H1 (cell line): ENCODE results near the gene STXBP2. TPM values are rescaled to one million over a fixed set of nuclear protein-coding genes. Genes with fewer than 3 reads are reported as not detected.

Source experiments
- CTCF ChIA-PET: fragments of 300-600 bp; sonication (Branson Sonifier 250); formaldehyde crosslinking; loops from one replicate; lab custom pipeline; 2021; ENCODE audit not compliant: partially characterized antibody; lab: Charles Lee
- POLR2A ChIA-PET: fragments of 300-600 bp; sonication (Branson Sonifier 250); formaldehyde crosslinking; loops from one replicate; lab custom pipeline; 2021; ENCODE audit warnings: inconsistent platforms; ENCODE audit not compliant: partially characterized antibody; lab: Charles Lee
- DNase-seq, 2 experiments: peaks; one replicate each; pipeline versions ENCODE4 v3.0.0 to v3.0.0-alpha.2; 2010 to 2022; ENCODE audit warnings: low spot score in 2 of 2, low read depth in 1 of 2, mixed read lengths in 1 of 2
- FAIRE-seq: peaks from 2 replicates; lab custom pipeline; 2011; peaks lifted over from hg19 to GRCh38; lab: Jason Lieb, UNC
- H2AFZ ChIP-seq: 2 replicates; pipeline ENCODE4 v1.8.1; 2012; ENCODE audit warnings: low read length, inconsistent platforms
- H2AK5ac ChIP-seq: 2 replicates; pipeline ENCODE4 v1.6.1; 2013; ENCODE audit warnings: low read depth, low read length
- H2BK120ac ChIP-seq: replicated peaks from 2 replicates; pipeline ENCODE3; 2013; ENCODE audit warnings: low read depth, low read length, inconsistent platforms
- H2BK12ac ChIP-seq: 2 replicates; pipeline ENCODE4 v1.6.1; 2013; ENCODE audit warnings: low read depth, low read length
- H2BK15ac ChIP-seq: 2 replicates; pipeline ENCODE4 v1.6.1; 2013; ENCODE audit warnings: low read length
- H2BK20ac ChIP-seq: 2 replicates; pipeline ENCODE4 v1.6.1; 2013; ENCODE audit warnings: low read length
- H2BK5ac ChIP-seq: 2 replicates; pipeline ENCODE4 v1.6.1; 2013; ENCODE audit warnings: low read depth, low read length
- H3K14ac ChIP-seq: 2 replicates; pipeline ENCODE4 v1.6.1; 2013; ENCODE audit warnings: inconsistent platforms; ENCODE audit not compliant: insufficient read length
- H3K18ac ChIP-seq: 2 replicates; pipeline ENCODE4 v1.6.1; 2013; ENCODE audit warnings: low read length; ENCODE audit errors: extremely low read depth
- H3K23ac ChIP-seq: 2 replicates; pipeline ENCODE4 v1.6.1; 2013; ENCODE audit warnings: inconsistent platforms; ENCODE audit not compliant: insufficient read length
- H3K23me2 ChIP-seq: 2 replicates; pipeline ENCODE4 v1.6.1; 2013; ENCODE audit warnings: low read depth, low read length
- H3K27ac ChIP-seq: 2 replicates; pipeline ENCODE4 v1.6.1; 2011; ENCODE audit warnings: low read depth, low read length, inconsistent platforms
- H3K27me3 ChIP-seq, 4 experiments: replicated peaks in 1 of 4; 1 replicate in 1 of 4; 2 replicates in 3 of 4; pipeline versions ENCODE4 v1.6.1 to v1.8.1; 2011 to 2013; ENCODE audit warnings: low read length in 3 of 4, mild to moderate bottlenecking in 3 of 4, inconsistent platforms in 2 of 4, mixed read lengths in 2 of 4, moderate library complexity in 1 of 4; ENCODE audit not compliant: control insufficient read depth in 3 of 4, insufficient read depth in 3 of 4; ENCODE audit errors: extremely low read depth in 1 of 4
- H3K36me3 ChIP-seq, 4 experiments: 2 replicates each; pipeline versions ENCODE4 v1.6.1 to v1.8.1; 2011 to 2013; ENCODE audit warnings: mild to moderate bottlenecking in 4 of 4, low read length in 3 of 4, moderate library complexity in 2 of 4, control low read depth in 1 of 4, inconsistent platforms in 1 of 4; ENCODE audit not compliant: insufficient read depth in 4 of 4, control insufficient read depth in 2 of 4
- H3K4ac ChIP-seq: replicated peaks from 2 replicates; pipeline ENCODE3; 2013; ENCODE audit warnings: low read length, low read depth, mixed read lengths, inconsistent platforms; ENCODE audit not compliant: insufficient read length
- H3K4me1 ChIP-seq, 4 experiments: replicated peaks in 1 of 4; 1 replicate in 1 of 4; 2 replicates in 3 of 4; pipeline versions ENCODE4 v1.6.1 to v1.8.1; 2011 to 2013; ENCODE audit warnings: low read length in 3 of 4, inconsistent platforms in 2 of 4, mixed read lengths in 1 of 4; ENCODE audit not compliant: insufficient read depth in 4 of 4, control insufficient read depth in 3 of 4
- H3K4me2 ChIP-seq, 2 experiments: 2 replicates each; pipeline versions ENCODE4 v1.6.1 to v1.8.1; 2011 to 2013; ENCODE audit warnings: low read depth in 2 of 2, low read length in 2 of 2, control low read depth in 1 of 2, inconsistent platforms in 1 of 2, mild to moderate bottlenecking in 1 of 2; ENCODE audit not compliant: insufficient read depth in 1 of 2
- H3K4me3 ChIP-seq, 4 experiments: fragments of 200-600, 300-600 bp in 1 of 4; sonication (generic), shearing (Covaris generic), sonication (Bioruptor Twin) in 1 of 4; 2 replicates each; pipeline versions ENCODE4 v1.5.1 to v1.8.1; 2011 to 2016; ENCODE audit warnings: low read length in 4 of 4, low read depth in 3 of 4, control low read depth in 2 of 4, inconsistent platforms in 2 of 4, mild to moderate bottlenecking in 2 of 4, mixed read lengths in 1 of 4, moderate library complexity in 1 of 4; ENCODE audit not compliant: insufficient read depth in 2 of 4; ENCODE audit errors: extremely low read depth in 1 of 4
- H3K56ac ChIP-seq: replicated peaks from 2 replicates; pipeline ENCODE3; 2013; ENCODE audit warnings: low read depth, mild to moderate bottlenecking, mixed read lengths, low read length, inconsistent platforms; ENCODE audit not compliant: insufficient read length
- H3K79me1 ChIP-seq: 2 replicates; pipeline ENCODE4 v1.6.1; 2013; ENCODE audit warnings: low read depth, low read length, control low read depth
- H3K79me2 ChIP-seq, 2 experiments: 2 replicates each; pipeline versions ENCODE4 v1.6.1 to v1.8.1; 2012 to 2013; ENCODE audit warnings: low read length in 2 of 2, mild to moderate bottlenecking in 2 of 2, inconsistent platforms in 1 of 2; ENCODE audit not compliant: insufficient read depth in 2 of 2, control insufficient read depth in 1 of 2
- H3K9ac ChIP-seq, 4 experiments: replicated peaks in 1 of 4; 1 replicate in 1 of 4; 2 replicates in 3 of 4; pipeline versions ENCODE4 v1.6.1 to v1.8.1; 2011 to 2013; ENCODE audit warnings: low read depth in 3 of 4, low read length in 3 of 4, control low read depth in 2 of 4, mild to moderate bottlenecking in 2 of 4, moderate library complexity in 2 of 4, inconsistent platforms in 1 of 4; ENCODE audit errors: extremely low read depth in 1 of 4
- H3K9me3 ChIP-seq, 2 experiments: 2 replicates each; pipeline versions ENCODE4 v1.6.1 to v1.8.1; 2012 to 2013; ENCODE audit warnings: mild to moderate bottlenecking in 2 of 2, moderate library complexity in 2 of 2, control low read depth in 1 of 2, inconsistent platforms in 1 of 2, low read depth in 1 of 2, low read length in 1 of 2, mixed read lengths in 1 of 2; ENCODE audit not compliant: insufficient read depth in 2 of 2
- H4K20me1 ChIP-seq, 2 experiments: replicated peaks in 1 of 2; 2 replicates each; pipeline versions ENCODE3 to v1.8.1; 2011 to 2013; ENCODE audit warnings: inconsistent platforms in 2 of 2, low read length in 2 of 2, mild to moderate bottlenecking in 1 of 2; ENCODE audit not compliant: insufficient read depth in 2 of 2, control insufficient read depth in 1 of 2
- H4K5ac ChIP-seq: 2 replicates; pipeline ENCODE4 v1.6.1; 2013; ENCODE audit warnings: low read length, low read depth, mixed read lengths, inconsistent platforms; ENCODE audit not compliant: insufficient read length
- H4K8ac ChIP-seq: 2 replicates; pipeline ENCODE4 v1.8.0; 2013; ENCODE audit warnings: mild to moderate bottlenecking, moderate library complexity, low read length, inconsistent platforms; ENCODE audit not compliant: insufficient read depth; ENCODE audit errors: extremely low read depth
- H4K91ac ChIP-seq: replicated peaks from 2 replicates; pipeline ENCODE3; 2013; ENCODE audit warnings: low read length, mixed read lengths, inconsistent platforms; ENCODE audit not compliant: insufficient read length
- HDAC2 ChIP-seq, 2 experiments: fragments of 300-600 bp in 1 of 2; sonication (generic) in 1 of 2; IDR thresholded peaks; 2 replicates each; pipeline ENCODE4 v1.6.1; 2011 to 2012; ENCODE audit warnings: low read depth in 2 of 2, low read length in 2 of 2, mild to moderate bottlenecking in 2 of 2, moderate library complexity in 2 of 2, borderline replicate concordance in 1 of 2, inconsistent platforms in 1 of 2
- KDM1A ChIP-seq: fragments of 200-600, 300-600 bp; sonication (generic); IDR thresholded peaks from 2 replicates; pipeline ENCODE4 v1.7.1; 2016; ENCODE audit warnings: mild to moderate bottlenecking, low read length, borderline replicate concordance
- TEAD4 ChIP-seq: IDR thresholded peaks from 2 replicates; pipeline ENCODE4 v1.6.1; 2012; ENCODE audit warnings: low read depth, low read length, inconsistent platforms, mixed read lengths
- WGBS, 2 experiments: shearing (Covaris generic) in 1 of 2; methylation state at CpG; one replicate each; pipeline versions ENCODE4 v1.1.6 to v1.1.7; 2013 to 2015; ENCODE audit warnings: low lambda C conversion rate in 2 of 2, mixed read lengths in 2 of 2, inconsistent platforms in 1 of 2, low coverage in 1 of 2, missing lambda C conversion rate in 1 of 2; ENCODE audit not compliant: insufficient replicate concordance in 2 of 2, insufficient coverage in 1 of 2, insufficient read length in 1 of 2; ENCODE audit errors: extremely low coverage in 1 of 2, missing lambda C conversion rate in 1 of 2; 5-methylcytosine and 5-hydroxymethylcytosine counted together
- polyA plus RNA-seq, 7 experiments: library from polyadenylated mRNA; depleted of rRNA in 3 of 7; stranded (reverse) in 5 of 7; unstranded in 2 of 7; fragments of >200 nt in 5 of 7; fragments of 200-250 nt in 2 of 7; gene quantifications; 1 replicate in 5 of 7; 2 replicates in 1 of 7; 4 replicates in 1 of 7; pipeline versions ENCODE4 v1.2.1 to v1.2.3, GENCODE V29; 2011 to 2013; ENCODE audit warnings: missing spikeins in 2 of 7, mixed read lengths in 2 of 7
- total RNA-seq: library from RNA; stranded (reverse); fragmentation: NEBNext Ultra II Directional; extraction: Animal tissue kit (Norgen Biotek cat#: 25700); gene quantifications from 2 replicates; pipeline ENCODE4 v1.2.1, GENCODE V29; 2021

STXBP2 gene
- total and polyA plus RNA-seq, 2 of the 8 experiments (the other 6 are each of a cell fraction or from before 2014, with no cell fraction given) = 52.9 to 53.8 TPM

DNA sequence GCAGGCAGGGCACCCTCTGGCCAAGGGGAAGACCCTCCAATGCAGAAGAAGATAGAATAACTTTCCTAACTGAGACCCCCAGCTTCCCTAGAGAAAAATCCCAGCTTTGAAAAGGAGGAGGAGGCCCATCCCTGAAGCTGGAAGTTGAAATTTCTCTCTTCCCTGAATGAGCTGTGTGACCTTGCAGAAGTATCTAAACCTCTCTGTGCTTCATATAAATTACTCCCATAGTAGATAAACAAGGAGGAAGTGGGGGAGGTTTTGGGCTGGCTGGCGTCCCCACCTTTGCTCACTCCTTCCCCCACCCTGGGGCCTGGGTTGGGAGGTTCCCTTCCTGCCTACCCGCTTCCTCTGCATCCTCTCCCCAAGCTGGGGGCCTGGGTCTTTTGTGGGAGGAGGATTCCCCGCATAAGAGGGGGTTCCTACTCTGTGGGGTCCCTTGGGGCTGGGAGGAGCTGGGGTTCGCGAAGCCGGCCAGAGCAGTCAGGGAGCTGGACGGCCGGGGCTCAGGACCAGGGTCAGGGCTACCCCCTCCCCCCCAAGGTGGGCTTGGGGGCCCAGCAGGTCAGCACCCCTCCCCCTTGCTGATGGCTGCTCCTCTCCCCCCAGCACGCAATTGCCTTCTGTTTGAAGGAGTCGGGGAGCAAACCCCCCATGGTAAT is 29.6 kb upstream of the STXBP2 start:
- Histone ChIP-seq H3K27ac (no peak overlapping the region), H3K27me3 (no peaks in the 10 kb centered on the region), H3K23ac (no peak overlapping the region), H2BK5ac (no peak overlapping the region), H3K4ac (no peak overlapping the region), H3K4me1 (no peaks in the 10 kb centered on the region; a peak in 3 of 7 replicates), H2BK120ac (no peak overlapping the region), H4K5ac (no peak overlapping the region), H3K23me2 (no peaks in the 10 kb centered on the region), H3K36me3 (peaks cover 2 to 26% (median 11%) of the 10 kb centered on the region in 4 experiments; a peak in 5 of 8 replicates), H2BK20ac (no peak overlapping the region), H2BK15ac (no peak overlapping the region), H3K4me2 (no peak overlapping the region), H3K14ac (no peak overlapping the region), H3K79me1 (no peaks in the 10 kb centered on the region; the same call in none of the 2 replicates), H3K18ac (no peak overlapping the region), H2AK5ac (no peak overlapping the region), H3K79me2 (0 out of 4 replicates have a peak, but pooled peaks cover 0 to under 1% of the 10 kb centered on the region in 2 experiments), H3K56ac (no peak overlapping the region), H3K9ac (no peak overlapping the region), H2BK12ac (no peak overlapping the region), H2AFZ (no peak overlapping the region), H3K9me3 (no peaks in the 10 kb centered on the region), H4K8ac (no peak overlapping the region; the same call in 1 of the 2 replicates), H4K91ac (no peak overlapping the region), H3K4me3 (no peak overlapping the region), H4K20me1 (peaks cover 0 to 21% of the 10 kb centered on the region in 2 experiments)
- TF ChIP-seq KDM1A = peak; percentile 65; the same call in 1 of the 2 replicates
- no peak for TF ChIP-seq HDAC2 (IDR thresholded peaks at IDR 0.05; ENCODE audit: borderline replicate concordance in 1 of 2, low read depth in 2 of 2, low read length in 2 of 2)
- TF ChIP-seq TEAD4 = no peak
- POLR2A ChIA-PET = interaction anchor here (1.4 to 6.2 kb wide), 4 partner anchors 11 to 27 kb away, joined by 3 to 29 read pairs (median 7); partner anchors contain the start of gene CAMSAP3
- DNase-seq (no peak), FAIRE-seq (no peak)
- CTCF ChIA-PET = interaction anchor here (0.7 to 2.1 kb wide), 5 partner anchors 15 to 253 kb away, joined by 3 to 8 read pairs (median 4); no protein-coding TSS in a partner anchor
- WGBS, 2 experiments = 90% methylated on average over 3 of the region's 10 CpGs; no CpG with 5 or more reads in 1 of the 2 experiments
